HepG2 (cell line): ENCODE measurements around the gene TNFAIP2. TPM values are rescaled to one million over a fixed set of nuclear protein-coding genes. Genes with fewer than 3 reads are reported as not detected.

Experiments used
- ATAC-seq: fragments of 200-7000 bp; cut with Tn5 transposase; 3 replicates; pipeline ENCODE4 v1.9.1; 2020; ENCODE audit warnings: mild to moderate bottlenecking, moderate library complexity
- BruUV-seq: library from RNA; stranded (reverse); fragments of 400-500 nt; replicated peaks from 2 replicates; lab custom pipeline; 2021; lab: Mats Ljungman, UMichigan
- CTCF ChIA-PET: fragments of 300-600 bp; formaldehyde crosslinking; extraction: SDS; loops from one replicate; lab custom pipeline; 2021; ENCODE audit warnings: low total read pairs, inconsistent platforms, low intra/inter-chr PET ratio; lab: Yijun Ruan, JAX
- POLR2A ChIA-PET: fragments of 350-600 bp; sonication (Branson Sonifier 250); formaldehyde crosslinking; loops from one replicate; lab custom pipeline; 2020; ENCODE audit warnings: antibody characterized with exemption, inconsistent platforms; lab: Yijun Ruan, JAX
- DNase-seq: peaks from one replicate; pipeline ENCODE4 v3.0.0-alpha.2; 2015; ENCODE audit warnings: low spot score
- FAIRE-seq: peaks from 3 replicates; lab custom pipeline; 2011; peaks lifted over from hg19 to GRCh38; lab: Jason Lieb, UNC
- H2AFZ ChIP-seq: one replicate; pipeline ENCODE4 v1.6.1; 2011; ENCODE audit warnings: low read length, inconsistent platforms
- H3K27ac ChIP-seq: fragments of 300-600 bp; 3 replicates; pipeline ENCODE4 v1.8.0; 2011; ENCODE audit warnings: mixed run types, mild to moderate bottlenecking, mixed read lengths, low read length, inconsistent platforms; ENCODE audit not compliant: insufficient read depth; ENCODE audit errors: extremely low read length
- H3K27me3 ChIP-seq, 2 experiments: fragments of 200-600 bp in 1 of 2; 2 replicates in 1 of 2; 3 replicates in 1 of 2; pipeline versions ENCODE4 v1.6.0 to v1.8.0; 2011; ENCODE audit warnings: low read length in 2 of 2, mild to moderate bottlenecking in 2 of 2, moderate library complexity in 2 of 2, inconsistent platforms in 1 of 2; ENCODE audit not compliant: insufficient read depth in 2 of 2, control insufficient read depth in 1 of 2
- H3K36me3 ChIP-seq, 2 experiments: fragments of 200-600 bp in 1 of 2; replicated peaks in 1 of 2; 2 replicates in 1 of 2; 3 replicates in 1 of 2; pipeline versions ENCODE4 v1.5.1 to v1.8.0; 2011; ENCODE audit warnings: low read length in 2 of 2, inconsistent platforms in 1 of 2; ENCODE audit not compliant: insufficient read depth in 2 of 2, control insufficient read depth in 1 of 2
- H3K4me1 ChIP-seq: 2 replicates; pipeline ENCODE4 v1.5.1; 2012; ENCODE audit warnings: low read length, inconsistent platforms; ENCODE audit not compliant: insufficient read depth
- H3K4me2 ChIP-seq: 2 replicates; pipeline ENCODE4 v1.6.0; 2011; ENCODE audit warnings: low read depth, low read length, inconsistent platforms
- H3K4me3 ChIP-seq, 3 experiments: fragments of 200-600 bp in 1 of 3; sonication (generic), shearing (Covaris generic) in 1 of 3; replicated peaks in 1 of 3; 2 replicates each; pipeline ENCODE4 v1.5.1; 2011 to 2016; ENCODE audit warnings: low read length in 3 of 3, inconsistent platforms in 2 of 3, low read depth in 2 of 3, mild to moderate bottlenecking in 2 of 3, control low read depth in 1 of 3, mixed read lengths in 1 of 3; ENCODE audit not compliant: insufficient read depth in 1 of 3
- H3K79me2 ChIP-seq: one replicate; pipeline ENCODE4 v1.6.1; 2011; ENCODE audit warnings: low read length, inconsistent platforms; ENCODE audit not compliant: insufficient read depth
- H3K9ac ChIP-seq: 2 replicates; pipeline ENCODE4 v1.6.0; 2011; ENCODE audit warnings: mild to moderate bottlenecking, low read depth, low read length, inconsistent platforms; ENCODE audit not compliant: insufficient read depth
- H3K9me3 ChIP-seq: 2 replicates; pipeline ENCODE4 v1.5.1; 2012; ENCODE audit warnings: mild to moderate bottlenecking, low read length
- H4K20me1 ChIP-seq: 2 replicates; pipeline ENCODE4 v1.6.0; 2011; ENCODE audit warnings: inconsistent platforms, mild to moderate bottlenecking, low read length, moderate library complexity; ENCODE audit not compliant: insufficient read depth
- ATF1 ChIP-seq: IDR thresholded peaks from 2 replicates; pipeline ENCODE4 v1.6.1; 2016; ENCODE audit warnings: mild to moderate bottlenecking, control low read depth
- ATF6 ChIP-seq: sonication (generic); formaldehyde crosslinking; conservative IDR thresholded peaks from 2 replicates; pipeline ENCODE4 v1.4.0; 2020; ENCODE audit warnings: missing genetic modification reagents
- HBP1 ChIP-seq: IDR thresholded peaks from 2 replicates; pipeline ENCODE4 v1.6.1; 2016; ENCODE audit warnings: low read depth, control low read depth
- JUND ChIP-seq: sonication (generic); formaldehyde crosslinking; IDR thresholded peaks from 2 replicates; pipeline ENCODE4 v1.8.0; 2022; ENCODE audit warnings: mild to moderate bottlenecking, missing genetic modification reagents
- MLLT10 ChIP-seq: sonication (generic); formaldehyde crosslinking; IDR thresholded peaks from 2 replicates; pipeline ENCODE4 v1.4.0; 2020; ENCODE audit warnings: missing genetic modification reagents
- MNT ChIP-seq: fragments of 450-650 bp; IDR thresholded peaks from 2 replicates; pipeline ENCODE4 v1.6.1; 2016
- NR1H2 ChIP-seq: sonication (generic); formaldehyde crosslinking; IDR thresholded peaks from 2 replicates; pipeline ENCODE4 v1.8.1; 2022; ENCODE audit warnings: low read depth, missing genetic modification reagents, borderline replicate concordance
- SRSF1 ChIP-seq: fragments of 200-400 bp; formaldehyde crosslinking; optimal IDR thresholded peaks from 2 replicates; pipeline ENCODE3; 2017; ENCODE audit warnings: mild to moderate bottlenecking, low read depth, low read length, moderate library complexity
- TFDP1 ChIP-seq: IDR thresholded peaks from 2 replicates; pipeline ENCODE4 v1.6.1; 2016; ENCODE audit warnings: missing compliant biosample characterization, missing genetic modification reagents, borderline replicate concordance
- TOE1 ChIP-seq: sonication (generic); formaldehyde crosslinking; IDR thresholded peaks from 2 replicates; pipeline ENCODE4 v1.4.0; 2020; ENCODE audit warnings: mild to moderate bottlenecking, missing genetic modification reagents
- XRCC5 ChIP-seq: fragments of 200-400 bp; formaldehyde crosslinking; optimal IDR thresholded peaks from 2 replicates; pipeline ENCODE3; 2017; ENCODE audit warnings: mild to moderate bottlenecking, low read length
- ZBTB14 ChIP-seq: sonication (generic); formaldehyde crosslinking; IDR thresholded peaks from 2 replicates; pipeline ENCODE4 v1.4.0; 2020; ENCODE audit warnings: missing genetic modification reagents
- ZNF326 ChIP-seq: sonication (generic); formaldehyde crosslinking; IDR thresholded peaks from 2 replicates; pipeline ENCODE4 v1.4.0; 2020; ENCODE audit warnings: missing genetic modification reagents, borderline replicate concordance
- ZNF773 ChIP-seq: sonication (generic); formaldehyde crosslinking; IDR thresholded peaks from 2 replicates; pipeline ENCODE4 v1.4.0; 2020; ENCODE audit warnings: missing genetic modification reagents, borderline replicate concordance
- ZNF780A ChIP-seq: sonication (generic); formaldehyde crosslinking; IDR thresholded peaks from 2 replicates; pipeline ENCODE4 v1.8.0; 2022; ENCODE audit warnings: mild to moderate bottlenecking, missing genetic modification reagents, moderate library complexity
- WGBS: methylation state at CpG from one replicate; pipeline ENCODE4 v1.1.6; 2017; ENCODE audit warnings: low lambda C conversion rate; 5-methylcytosine and 5-hydroxymethylcytosine counted together
- in situ Hi-C: cut with HindIII; loops from 2 replicates; pipeline ENCODE4 v1.10.0; 2017; ENCODE audit warnings: low pct_unique_long_range_greater_than_20kb; ENCODE audit not compliant: extremely low pct_ligation_motif_present
- intact Hi-C: fragments of 100-400 bp; cut with micrococcal nuclease; formaldehyde crosslinking; loops from one replicate; pipeline ENCODE4 v1.10.0; 2022; ENCODE audit not compliant: unreplicated experiment
- polyA plus RNA-seq, 8 experiments: library from polyadenylated mRNA; depleted of rRNA in 3 of 8; stranded (reverse) in 7 of 8; unstranded in 1 of 8; fragments of >200 nt; fragmentation: Illumina TruSeq in 4 of 8; extraction: Trizol in 4 of 8; gene quantifications; 2 replicates each; pipeline versions ENCODE4 v1.2.1 to v1.2.3, GENCODE V29; 2011 to 2016; ENCODE audit warnings: low read depth in 4 of 8, missing spikeins in 1 of 8, mixed read lengths in 1 of 8; ENCODE audit not compliant: insufficient read depth in 1 of 8
- total RNA-seq, 5 experiments: library from RNA; depleted of rRNA; stranded (reverse); fragments of >200 nt; fragmentation: Illumina TruSeq; extraction: Trizol; gene quantifications; 2 replicates each; pipeline ENCODE4 v1.2.3, GENCODE V29; 2016; ENCODE audit warnings: low read depth in 1 of 5

TNFAIP2 gene
- total and polyA plus RNA-seq, 2 of the 13 experiments (the other 11 are each of a cell fraction or from before 2014, with no cell fraction given), result 0.46 to 1.5 TPM

- no TSS peak for BruUV-seq
- in situ Hi-C loops, result no loop called here
- DNase-seq, result no peak
- intact Hi-C loops, result loop anchor here (5.0 kb wide), 1 partner anchor 82 kb away; no protein-coding TSS in a partner anchor
- Histone ChIP-seq H4K20me1 (peaks cover 17% of the 10 kb centered on the region), H3K36me3 (peaks cover 5 to 6% of the 10 kb centered on the region in 2 experiments; a peak in 2 of 5 replicates), H3K4me3 (peak overlapping the region; percentile 43 to 71 (median 61)), H3K27ac (peak overlapping the region; percentile 76), H3K4me2 (peak overlapping the region; percentile 84), H3K9me3 (no peaks in the 10 kb centered on the region), H3K9ac (peak overlapping the region; percentile 49), H3K27me3 (no peaks in the 10 kb centered on the region), H2AFZ (no peak overlapping the region), H3K4me1 (peaks cover 87% of the 10 kb centered on the region), H3K79me2 (peaks cover 11% of the 10 kb centered on the region)
- ChIA-PET CTCF (interaction anchor here (0.7 to 2.1 kb wide), 4 partner anchors 22 to 188 kb away, joined by 3 to 8 read pairs (median 6); no protein-coding TSS in a partner anchor), POLR2A (interaction anchor here (0.9 to 4.1 kb wide), 12 partner anchors 8 to 250 kb away, joined by 3 to 39 read pairs (median 5); partner anchors contain the start of genes EIF5 and EXOC3L4)
- WGBS, result 24% methylated on average over 24 of the region's 59 CpGs
- peak; percentile 54 for ATAC-seq
- peak; percentile 23 for FAIRE-seq
- TF ChIP-seq ZBTB14 (peak; percentile 38; the same call in 1 of the 2 replicates), SRSF1 (peak; percentile 32), ZNF326 (CRISPR knock-in tag) (no peak), NR1H2 (0 out of 2 replicates have a peak, but pooled peaks have one; percentile 39), MNT (peak; percentile 19; the same call in 1 of the 2 replicates), ZNF773 (CRISPR knock-in tag) (no peak), ATF6 (CRISPR knock-in tag) (no peak), ATF1 (CRISPR knock-in tag) (no peak), TFDP1 (CRISPR knock-in tag) (peak; percentile 29; the same call in 1 of the 2 replicates), TOE1 (CRISPR knock-in tag) (no peak), XRCC5 (peak; percentile 77), JUND (CRISPR knock-in tag) (peak; percentile 38; the same call in 1 of the 2 replicates), ZNF780A (CRISPR knock-in tag) (peak; percentile 79; the same call in 1 of the 2 replicates), MLLT10 (no peak), HBP1 (CRISPR knock-in tag) (0 out of 2 replicates have a peak, but pooled peaks have one; percentile 73)
Observed at GRCh38 chr14:103104654-103105452, 18.4 kb upstream of the TNFAIP2 start.
